Kidney (tissue), 14 donors: ENCODE data around the gene PC. TPM values are rescaled to one million over a fixed set of nuclear protein-coding genes. Genes with fewer than 3 reads are reported as not detected.

Experiments used
- DNase-seq, 5 donors: peaks; one replicate each; pipeline ENCODE4 v3.0.0-alpha.2; 2013 to 2020
- FAIRE-seq: peaks from 2 replicates; lab custom pipeline; 2012; peaks lifted over from hg19 to GRCh38; lab: Jason Lieb, UNC
- H3K27ac ChIP-seq, 2 donors: one replicate each; pipeline ENCODE4 v1.7.0; 2013; ENCODE audit warnings: low read depth in 2 of 2, low read length in 2 of 2, inconsistent platforms in 1 of 2
- H3K27me3 ChIP-seq: one replicate; pipeline ENCODE4 v1.7.1; 2013; ENCODE audit warnings: low read length, inconsistent platforms; ENCODE audit not compliant: control insufficient read depth, insufficient read depth
- H3K36me3 ChIP-seq, 3 donors: one replicate each; pipeline versions ENCODE4 v1.7.0 to v1.7.1; 2013; ENCODE audit warnings: low read length in 3 of 3, control low read depth in 1 of 3, inconsistent platforms in 1 of 3; ENCODE audit not compliant: insufficient read depth in 3 of 3, control insufficient read depth in 2 of 3
- H3K4me1 ChIP-seq, 3 donors: one replicate each; pipeline versions ENCODE4 v1.7.0 to v1.7.1; 2013; ENCODE audit warnings: low read length in 3 of 3, inconsistent platforms in 1 of 3, low read depth in 1 of 3; ENCODE audit not compliant: control insufficient read depth in 2 of 3, insufficient read depth in 2 of 3
- H3K4me3 ChIP-seq, 3 donors: one replicate each; pipeline versions ENCODE4 v1.7.0 to v1.8.1; 2013; ENCODE audit warnings: low read length in 3 of 3, control low read depth in 1 of 3, inconsistent platforms in 1 of 3
- H3K9ac ChIP-seq, 3 donors: one replicate each; pipeline versions ENCODE4 v1.7.0 to v1.7.1; 2013; ENCODE audit warnings: low read length in 3 of 3, control low read depth in 1 of 3, inconsistent platforms in 1 of 3
- H3K9me3 ChIP-seq, 3 donors: one replicate each; pipeline versions ENCODE4 v1.7.0 to v1.7.1; 2013; ENCODE audit warnings: low read length in 3 of 3, control low read depth in 1 of 3, inconsistent platforms in 1 of 3; ENCODE audit not compliant: control insufficient read depth in 2 of 3, insufficient read depth in 1 of 3
- intact Hi-C: fragments of 100-400 bp; cut with DNase I; formaldehyde crosslinking; loops from one replicate; pipeline ENCODE4 v1.11.1; 2022
- polyA plus RNA-seq: library from polyadenylated mRNA; stranded (reverse); fragments of 350-450 nt; fragmentation: Illumina TruSeq; extraction: RNeasy Lipid Tissue Mini Kit (QIAGEN cat#74804); gene quantifications from one replicate; pipeline ENCODE4 v1.2.3, GENCODE V29; 2014; ENCODE audit warnings: low read depth, low replicate concordance; ENCODE audit not compliant: insufficient read depth
- total RNA-seq: library from RNA; stranded (reverse); fragmentation: NEBNext Ultra II Directional; extraction: Animal tissue kit (Norgen Biotek cat#: 25700); gene quantifications from one replicate; pipeline ENCODE4 v1.2.1, GENCODE V29; 2021
- TF ChIP-seq, protein P1 (sequence below): IDR thresholded peaks from 3 replicates; pipeline ENCODE4 v1.5.1; 2012; ENCODE audit warnings: mild to moderate bottlenecking, moderate library complexity, borderline replicate concordance; ENCODE audit not compliant: insufficient read depth; ENCODE audit errors: extremely low read depth
- donor health status: control.
- donor health status: control.
- donor health status: control.
- donor health status: control.
- donor health status: control.
- donor health status: DM: yes; HTN: yes; CAD: no.
- donor health status: Normal renal cell carcinoma (clear cell type).

PC gene
- total and polyA plus RNA-seq, 2 donors from 2014 or later, result 20.8 to 95.2 TPM

DNA sequence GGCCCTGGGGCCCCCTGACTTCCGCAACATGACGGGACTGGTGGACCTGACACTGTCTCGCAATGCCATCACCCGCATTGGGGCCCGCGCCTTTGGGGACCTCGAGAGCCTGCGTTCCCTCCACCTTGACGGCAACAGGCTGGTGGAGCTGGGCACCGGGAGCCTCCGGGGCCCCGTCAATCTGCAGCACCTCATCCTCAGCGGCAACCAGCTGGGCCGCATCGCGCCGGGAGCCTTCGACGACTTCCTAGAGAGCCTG lies 100.3 kb downstream of the PC start:
- no peak for FAIRE-seq
- no peaks in the 10 kb centered on the region for H3K9me3 ChIP-seq
- no peak overlapping the region for H3K4me3 ChIP-seq
- H3K36me3 ChIP-seq, result no peaks in the 10 kb centered on the region
- intact Hi-C loops, result no loop called here
- H3K4me1 ChIP-seq, result peaks cover 0 to 5% (median 0%) of the 10 kb centered on the region in 3 donors
- no peak overlapping the region for H3K27ac ChIP-seq
- H3K9ac ChIP-seq, result no peak overlapping the region
- no peaks in the 10 kb centered on the region for H3K27me3 ChIP-seq
- DNase-seq, result no peak
- TF ChIP-seq, protein P1, sequence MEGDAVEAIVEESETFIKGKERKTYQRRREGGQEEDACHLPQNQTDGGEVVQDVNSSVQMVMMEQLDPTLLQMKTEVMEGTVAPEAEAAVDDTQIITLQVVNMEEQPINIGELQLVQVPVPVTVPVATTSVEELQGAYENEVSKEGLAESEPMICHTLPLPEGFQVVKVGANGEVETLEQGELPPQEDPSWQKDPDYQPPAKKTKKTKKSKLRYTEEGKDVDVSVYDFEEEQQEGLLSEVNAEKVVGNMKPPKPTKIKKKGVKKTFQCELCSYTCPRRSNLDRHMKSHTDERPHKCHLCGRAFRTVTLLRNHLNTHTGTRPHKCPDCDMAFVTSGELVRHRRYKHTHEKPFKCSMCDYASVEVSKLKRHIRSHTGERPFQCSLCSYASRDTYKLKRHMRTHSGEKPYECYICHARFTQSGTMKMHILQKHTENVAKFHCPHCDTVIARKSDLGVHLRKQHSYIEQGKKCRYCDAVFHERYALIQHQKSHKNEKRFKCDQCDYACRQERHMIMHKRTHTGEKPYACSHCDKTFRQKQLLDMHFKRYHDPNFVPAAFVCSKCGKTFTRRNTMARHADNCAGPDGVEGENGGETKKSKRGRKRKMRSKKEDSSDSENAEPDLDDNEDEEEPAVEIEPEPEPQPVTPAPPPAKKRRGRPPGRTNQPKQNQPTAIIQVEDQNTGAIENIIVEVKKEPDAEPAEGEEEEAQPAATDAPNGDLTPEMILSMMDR, result no peak

DNA sequence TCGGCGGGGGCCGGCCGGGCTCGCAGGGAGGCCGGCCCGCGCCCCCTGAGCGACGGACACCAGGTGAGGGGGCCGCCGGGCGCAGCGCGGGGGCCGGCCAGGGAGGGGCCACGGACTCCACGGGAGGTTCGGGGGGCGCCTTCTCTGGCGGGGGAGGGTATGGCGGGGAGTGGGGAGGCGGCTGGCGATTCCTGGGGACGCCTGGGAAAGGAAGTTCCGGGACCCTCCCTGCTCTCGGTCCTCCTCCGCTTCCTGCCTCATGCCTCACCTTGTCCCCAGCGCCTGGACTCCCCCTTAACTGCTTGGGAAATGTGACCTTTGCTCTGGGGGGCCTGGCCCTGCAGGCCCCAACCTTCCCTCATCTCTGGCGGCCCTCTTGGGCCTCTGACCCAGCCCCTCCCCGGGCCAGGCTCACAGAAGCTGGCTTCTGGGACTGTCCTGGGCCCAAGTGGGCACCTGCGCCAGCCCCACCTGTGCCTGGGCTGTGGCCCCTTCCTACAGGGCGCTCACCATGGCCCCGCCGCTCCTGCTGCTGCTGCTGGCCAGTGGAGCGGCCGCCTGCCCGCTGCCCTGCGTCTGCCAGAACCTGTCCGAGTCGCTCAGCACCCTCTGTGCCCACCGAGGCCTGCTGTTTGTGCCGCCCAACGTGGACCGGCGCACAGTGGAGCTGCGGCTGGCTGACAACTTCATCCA lies 100.8 kb downstream of the PC start:
- Histone ChIP-seq H3K9me3 (no peaks in the 10 kb centered on the region), H3K4me3 (peak overlapping the region in 1 of 3 donors; percentile 20), H3K4me1 (peaks cover 0 to 5% (median 0%) of the 10 kb centered on the region in 3 donors), H3K9ac (no peak overlapping the region), H3K36me3 (no peaks in the 10 kb centered on the region), H3K27ac (no peak overlapping the region), H3K27me3 (no peaks in the 10 kb centered on the region)
- no peak for FAIRE-seq
- intact Hi-C loops, result no loop called here
- DNase-seq, result peak in 2 of 5 donors; percentile 74 to 80
- TF ChIP-seq, protein P1, result no peak

DNA sequence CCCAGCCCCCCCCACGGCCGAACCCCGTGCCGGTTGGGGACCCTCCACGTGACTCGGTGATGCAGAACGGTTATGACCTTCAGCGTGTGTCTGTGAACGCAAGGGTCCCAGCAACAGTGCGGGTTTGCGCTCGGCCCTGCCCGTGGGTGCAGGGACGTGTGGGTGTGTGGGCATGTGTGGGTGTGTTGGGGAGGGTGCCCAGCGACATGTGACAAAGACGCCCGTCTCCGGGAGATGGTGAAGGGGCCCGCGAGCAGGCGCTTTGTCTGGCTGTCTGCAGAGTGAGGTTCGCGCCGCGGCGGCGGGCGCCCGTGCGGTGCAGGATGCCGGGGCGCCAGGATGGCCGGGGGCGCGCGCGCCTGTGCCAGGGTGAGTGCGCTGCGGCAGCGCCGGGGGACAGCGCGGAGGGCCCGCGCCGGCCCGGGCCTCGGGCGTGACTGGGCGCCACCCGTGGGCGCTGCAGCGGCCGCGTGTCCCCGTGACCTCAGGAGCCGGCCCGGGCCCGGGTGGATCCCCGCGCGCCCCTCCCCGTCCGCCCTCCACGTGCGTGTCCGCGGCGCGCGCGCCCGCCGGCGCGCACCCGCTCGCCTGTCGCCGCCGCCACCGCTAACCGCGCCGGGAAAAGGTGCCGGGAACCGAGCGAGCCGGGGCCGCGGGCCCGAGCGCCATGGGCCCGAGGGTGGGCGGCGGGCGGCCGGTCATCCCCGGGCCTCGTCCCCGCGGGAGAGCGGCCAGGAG lies 101.5 kb downstream of the PC start, which contains the start of gene LRFN4:
Gene LRFN4, plus strand, starts transcription at position 569 of the 738 bp plus-strand sequence. CDS start 681 bp downstream, outside the sequence.
- no peaks in the 10 kb centered on the region for H3K9me3 ChIP-seq
- H3K4me1 ChIP-seq, result peaks cover 0 to 5% (median 0%) of the 10 kb centered on the region in 3 donors
- no peaks in the 10 kb centered on the region for H3K27me3 ChIP-seq
- TF ChIP-seq, protein P1, result no peak
- DNase-seq (peak in 2 of 5 donors; percentile 20 to 76), FAIRE-seq (no peak)
- intact Hi-C loops, result no loop called here
- H3K27ac ChIP-seq, result peak within 1 kb of the TSS; percentile 78 to 81
- H3K4me3 ChIP-seq, result peak within 1 kb of the TSS; percentile 71 to 79 (median 72)
- no peaks in the 10 kb centered on the region for H3K36me3 ChIP-seq
- H3K9ac ChIP-seq, result peak within 1 kb of the TSS; percentile 54 to 71 (median 63)
